ACHN (cell line): Measurements from ENCODE around the gene TRMT11.
"Not testable (repeated sequence)": the region's sequence is repeated elsewhere in the genome, so short reads cannot be mapped to it uniquely, and the experiment has no call there.

ENCODE experiments used
- DNase-seq: peaks from one replicate; pipeline ENCODE4 v3.0.0-alpha.2; 2015
- in situ Hi-C: cut with HindIII; loops from 2 replicates; pipeline ENCODE4 v1.10.0; 2017; ENCODE audit warnings: low sequenced_read_pairs, low pct_ligation_motif_present, low pct_unique_long_range_greater_than_20kb

Gene TRMT11

GRCh38 chr6:125986301-125987025 lies at the start of gene TRMT11:
TRMT11 (plus strand) TSS chr6:125986540; CDS start chr6:125986551, 11 bp downstream.
- in situ Hi-C loops: no loop called here
- peak; percentile 92 for DNase-seq

DNA sequence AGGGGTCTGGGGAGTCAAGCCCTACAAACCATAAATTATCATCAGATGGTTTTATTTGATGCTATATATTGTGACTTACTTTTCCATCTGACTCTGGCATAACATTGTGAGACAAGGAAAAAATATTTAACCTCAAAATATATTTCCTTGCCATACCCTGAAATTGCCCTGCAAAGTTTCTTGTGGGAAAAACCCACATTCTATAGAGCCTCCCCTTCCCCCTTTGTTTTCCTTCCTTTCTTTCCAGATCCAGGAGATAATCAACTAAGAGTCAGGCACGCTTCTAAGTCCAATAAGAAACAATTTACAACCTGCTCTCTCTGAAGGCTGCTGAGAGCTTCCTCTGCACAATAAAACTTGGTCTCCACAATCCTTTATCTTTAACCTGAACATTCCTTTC lies 47.3 kb upstream of the TRMT11 start:
- in situ Hi-C loops: no loop called here
- DNase-seq: no peak

- DNase-seq: no peak
- in situ Hi-C loops: no loop called here
Observed at GRCh38 chr6:125939791-125940190, 46.5 kb upstream of the TRMT11 start.

GRCh38 chr6:125940247-125941041 lies 45.9 kb upstream of the TRMT11 start:
- in situ Hi-C loops: no loop called here
- DNase-seq: no peak

GRCh38 chr6:125942672-125943527 lies 43.4 kb upstream of the TRMT11 start:
- no peak for DNase-seq

DNA sequence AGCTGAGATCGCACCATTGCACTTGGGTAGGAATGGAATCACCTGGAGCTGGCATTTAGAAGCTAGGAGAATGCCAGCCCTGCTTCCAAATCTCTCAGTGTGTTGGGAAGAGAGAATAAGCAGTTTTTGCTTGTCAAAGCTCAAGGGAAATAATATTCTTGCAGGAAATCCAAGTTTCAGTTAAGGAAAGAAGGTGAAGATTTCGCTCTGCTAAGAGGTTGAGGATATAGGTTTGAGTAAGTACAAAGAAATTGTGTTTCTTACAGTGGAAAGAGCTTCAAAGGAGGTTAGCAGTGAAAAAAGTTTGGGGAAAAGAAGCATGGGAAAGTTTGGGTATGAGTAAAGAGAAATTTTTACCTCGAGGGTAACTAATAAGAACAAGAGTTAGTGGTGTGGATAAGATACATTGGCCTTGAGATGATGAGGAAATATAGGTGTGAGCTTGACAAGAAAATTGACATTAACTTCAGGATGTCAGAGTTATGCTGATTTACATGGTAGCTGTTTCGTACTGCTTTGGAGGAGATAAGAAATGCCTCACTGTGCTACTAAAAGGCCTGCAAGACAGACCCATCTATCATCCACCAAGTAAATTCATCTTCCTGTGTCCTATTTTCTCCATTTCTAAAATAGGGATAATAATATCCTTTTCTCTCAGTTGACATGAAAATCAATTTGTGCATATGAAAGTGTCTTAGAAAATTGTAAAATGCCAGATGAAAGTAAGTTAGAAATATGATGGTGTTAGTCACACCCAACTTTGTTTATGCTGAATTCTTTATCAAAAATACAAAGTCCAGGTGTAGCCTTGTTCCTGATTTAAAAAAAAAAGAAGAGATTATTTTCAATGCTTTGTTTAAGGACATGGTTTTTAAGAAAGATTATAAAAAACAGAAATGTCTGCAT lies 42.6 kb upstream of the TRMT11 start:
- no peak for DNase-seq
- in situ Hi-C loops: no loop called here

More at GRCh38 chr6:125942672-125943527, 43.4 kb upstream of the TRMT11 start:
- in situ Hi-C loops: no loop called here

- no peak for DNase-seq
Observed at GRCh38 chr6:125944434-125944816, 41.9 kb upstream of the TRMT11 start.

DNA sequence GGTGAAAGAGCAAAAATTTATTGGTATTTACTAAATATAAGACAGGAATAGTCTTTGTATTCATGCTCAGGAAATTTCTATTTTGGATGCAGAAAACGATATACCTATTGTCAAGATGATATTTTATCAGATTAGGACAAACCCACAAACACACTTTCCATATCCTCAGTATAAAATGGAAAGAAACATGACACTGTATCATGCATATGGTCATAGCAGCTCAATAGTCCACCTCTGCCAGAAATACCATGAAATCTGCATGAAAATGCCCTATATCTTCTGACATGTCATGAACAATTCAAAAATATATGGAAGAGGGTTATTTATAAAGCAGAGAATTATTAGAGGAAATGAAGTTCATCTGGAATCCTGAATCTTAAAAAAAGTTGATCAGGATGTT lies 41.4 kb upstream of the TRMT11 start:
- in situ Hi-C loops: no loop called here
- DNase-seq: no peak

More at GRCh38 chr6:125944434-125944816, 41.9 kb upstream of the TRMT11 start:
- in situ Hi-C loops: no loop called here

GRCh38 chr6:125945378-125946141 lies 40.8 kb upstream of the TRMT11 start:
- DNase-seq: no peak

GRCh38 chr6:125947615-125948014 lies 38.7 kb upstream of the TRMT11 start:
- DNase-seq: no peak
- in situ Hi-C loops: no loop called here

More at GRCh38 chr6:125945378-125946141, 40.8 kb upstream of the TRMT11 start:
- in situ Hi-C loops: no loop called here

DNA sequence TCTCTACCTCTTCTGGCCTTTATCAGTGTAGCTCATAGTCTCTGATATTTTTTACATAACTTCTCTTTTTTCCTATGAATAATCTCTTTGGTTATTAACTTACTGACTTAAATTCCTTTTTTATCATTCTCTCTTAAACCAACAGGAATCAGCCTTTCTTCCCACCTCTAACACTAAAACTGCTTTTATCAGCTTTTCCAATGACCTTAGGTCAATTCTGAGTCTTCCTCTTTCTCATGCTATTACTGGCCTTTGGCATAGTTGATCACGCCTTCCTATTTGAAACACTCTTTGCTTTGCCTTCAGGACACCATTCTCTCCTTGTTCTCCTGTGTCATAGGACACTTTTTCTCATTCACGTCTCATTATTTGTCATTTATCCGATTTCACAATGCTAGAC lies 37.9 kb upstream of the TRMT11 start:
- DNase-seq: no peak
- in situ Hi-C loops: no loop called here

- DNase-seq: no peak
- in situ Hi-C loops: no loop called here
Observed at GRCh38 chr6:125949069-125949468, 37.3 kb upstream of the TRMT11 start.

GRCh38 chr6:125950293-125950692 lies 36.0 kb upstream of the TRMT11 start:
- in situ Hi-C loops: no loop called here
- DNase-seq: no peak

DNA sequence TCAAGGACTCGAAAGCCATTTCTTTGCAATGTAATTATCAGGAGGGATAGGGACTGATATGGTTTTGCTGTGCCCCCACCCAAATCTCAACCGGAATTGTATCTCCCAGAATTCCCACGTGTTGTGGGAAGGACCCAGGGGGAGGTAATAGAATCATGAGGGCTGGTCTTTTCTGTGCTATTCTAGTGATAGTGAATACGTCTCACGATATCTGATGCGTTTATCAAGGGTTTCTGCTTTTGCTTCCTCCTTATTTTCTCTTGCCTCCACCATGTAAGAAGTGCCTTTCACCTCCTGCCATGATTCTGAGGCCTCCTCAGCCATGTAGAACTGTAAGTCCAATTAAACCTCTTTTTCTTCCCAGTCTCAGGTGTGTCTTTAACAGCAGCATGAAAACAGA lies 35.6 kb upstream of the TRMT11 start:
- in situ Hi-C loops, DNase-seq: not testable (repeated sequence)

DNA sequence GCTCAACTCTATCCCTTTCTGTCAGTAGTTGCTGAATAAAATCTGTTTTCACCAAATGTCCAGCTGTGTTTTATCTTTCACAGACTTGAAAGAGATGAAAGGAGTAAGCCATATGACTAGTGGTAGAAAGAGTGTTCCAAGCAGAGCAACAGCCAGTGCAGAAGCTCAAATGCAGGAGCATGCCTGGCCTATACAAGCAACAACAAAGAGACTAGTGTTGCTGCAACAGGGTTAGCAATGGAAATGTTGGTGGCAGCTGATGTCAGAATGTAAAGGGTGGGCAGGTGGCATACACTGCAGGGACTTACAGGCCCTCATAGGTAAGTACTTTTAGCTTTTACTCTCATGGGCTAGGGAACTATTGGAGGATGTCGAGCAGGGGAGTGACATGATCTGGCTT lies 35.0 kb upstream of the TRMT11 start:
- no peak for DNase-seq
- in situ Hi-C loops: no loop called here

DNA sequence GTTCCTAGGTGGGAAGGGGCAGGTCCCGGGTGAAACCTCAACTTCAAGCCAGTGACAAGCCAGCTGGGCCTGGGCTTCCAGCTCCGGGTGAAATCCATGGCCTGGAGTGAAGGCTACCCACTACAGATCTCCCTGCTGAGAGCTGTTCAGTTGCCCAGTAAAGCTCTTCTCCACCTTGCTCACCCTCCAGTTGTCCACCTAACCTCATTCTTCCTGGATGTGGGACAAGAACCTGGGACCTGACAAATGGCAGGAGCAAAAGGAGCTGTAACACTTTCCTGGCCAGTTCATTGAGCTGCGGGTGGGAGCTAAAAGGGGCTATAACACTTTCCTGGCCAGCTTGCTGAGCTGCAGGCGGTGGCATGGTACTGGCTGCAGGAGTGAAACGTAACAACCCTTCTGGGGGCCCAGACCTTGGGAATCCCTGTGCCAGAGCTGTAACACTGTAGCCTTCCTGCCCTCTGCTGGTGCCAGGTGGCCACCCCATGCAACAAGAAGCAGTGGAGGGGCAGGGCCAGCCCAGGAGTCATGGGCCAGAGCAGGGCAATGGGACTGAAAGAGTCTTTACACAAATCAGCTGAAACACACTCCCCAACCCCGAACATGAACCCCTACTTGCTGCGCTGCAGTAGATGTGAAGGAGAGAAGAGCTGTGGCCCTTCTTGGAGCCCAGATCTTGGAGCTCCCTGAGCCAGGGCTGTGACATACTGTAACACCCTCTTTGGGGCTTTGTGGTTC lies 33.4 kb upstream of the TRMT11 start:
- in situ Hi-C loops: no loop called here
- DNase-seq: peak; percentile 4

GRCh38 chr6:125953502-125953875 lies 32.9 kb upstream of the TRMT11 start:
- in situ Hi-C loops: no loop called here
- DNase-seq: no peak
